Panc1 (cell line): Measurements from ENCODE around the gene MPP2. TPM values are rescaled to one million over a fixed set of nuclear protein-coding genes. Genes with fewer than 3 reads are reported as not detected.

Source experiments
- ATAC-seq: fragments of 200-7000 bp; cut with Tn5 transposase; 2 replicates; pipeline ENCODE4 v1.9.1; 2020; ENCODE audit warnings: mild to moderate bottlenecking, moderate library complexity
- BruUV-seq: library from RNA; stranded (reverse); fragments of 400-500 nt; replicated peaks from 2 replicates; lab custom pipeline; 2021; lab: Mats Ljungman, UMichigan
- CTCF ChIA-PET: fragments of 300-600 bp; sonication (Branson Sonifier 250); formaldehyde crosslinking; loops from one replicate; lab custom pipeline; 2022; ENCODE audit warnings: antibody characterized with exemption; lab: Charles Lee
- POLR2A ChIA-PET: fragments of 300-600 bp; sonication (Branson Sonifier 250); formaldehyde crosslinking; loops from one replicate; lab custom pipeline; 2022; ENCODE audit warnings: antibody characterized with exemption; lab: Charles Lee
- DNase-seq: peaks from one replicate; pipeline ENCODE4 v3.0.0-alpha.2; 2010; ENCODE audit warnings: low read depth, low spot score
- H3K27ac ChIP-seq: 2 replicates; pipeline ENCODE4 v1.5.1; 2011; ENCODE audit warnings: mild to moderate bottlenecking, low read length, inconsistent platforms
- H3K27me3 ChIP-seq: fragments of 200-500 bp; sonication (Bioruptor generic); 2 replicates; pipeline ENCODE4 v1.6.0; 2014; ENCODE audit warnings: low read length, inconsistent platforms; ENCODE audit not compliant: control insufficient read depth, insufficient read depth
- H3K36me3 ChIP-seq: fragments of 200-500 bp; sonication (Bioruptor generic); 2 replicates; pipeline ENCODE4 v1.5.1; 2014; ENCODE audit warnings: inconsistent platforms, mild to moderate bottlenecking, low read length, moderate library complexity; ENCODE audit not compliant: control insufficient read depth, insufficient read depth
- H3K4me1 ChIP-seq: 2 replicates; pipeline ENCODE4 v1.5.1; 2011; ENCODE audit warnings: inconsistent platforms, mild to moderate bottlenecking, low read length, moderate library complexity; ENCODE audit not compliant: control insufficient read depth, insufficient read depth
- H3K4me3 ChIP-seq, 2 experiments: 2 replicates each; pipeline ENCODE4 v1.5.1; 2011 to 2012; ENCODE audit warnings: low read depth in 2 of 2, low read length in 2 of 2, mild to moderate bottlenecking in 2 of 2, inconsistent platforms in 1 of 2, moderate library complexity in 1 of 2
- H3K9me3 ChIP-seq: fragments of 200-500 bp; sonication (Bioruptor generic); 2 replicates; pipeline ENCODE4 v1.5.1; 2014; ENCODE audit warnings: low read depth, mild to moderate bottlenecking, inconsistent platforms, low read length, moderate library complexity; ENCODE audit not compliant: control insufficient read depth, insufficient read depth
- CTCF ChIP-seq: fragments of 450-650 bp; IDR thresholded peaks from 2 replicates; pipeline ENCODE4 v1.5.1; 2017; ENCODE audit warnings: mild to moderate bottlenecking
- POLR2AphosphoS5 ChIP-seq: IDR thresholded peaks from 2 replicates; pipeline ENCODE4 v1.6.1; 2012; ENCODE audit warnings: mild to moderate bottlenecking, low read depth, low read length, moderate library complexity
- REST ChIP-seq, 2 experiments: IDR thresholded peaks; 2 replicates each; pipeline ENCODE4 v1.6.1; 2011 to 2012; ENCODE audit warnings: low read depth in 2 of 2, control low read depth in 1 of 2, low read length in 1 of 2, mild to moderate bottlenecking in 1 of 2, moderate library complexity in 1 of 2; ENCODE audit not compliant: insufficient read depth in 1 of 2
- SIN3A ChIP-seq: IDR thresholded peaks from 2 replicates; pipeline ENCODE4 v1.6.1; 2012; ENCODE audit warnings: low read depth, mild to moderate bottlenecking, low read length, moderate library complexity, borderline replicate concordance; ENCODE audit not compliant: insufficient read depth
- TCF7L2 ChIP-seq: IDR thresholded peaks from 2 replicates; pipeline ENCODE4 v1.6.1; 2011; ENCODE audit warnings: mild to moderate bottlenecking, low read depth, low read length, inconsistent platforms
- in situ Hi-C: cut with HindIII; loops from 2 replicates; pipeline ENCODE4 v1.10.0; 2016; ENCODE audit warnings: low sequenced_read_pairs, low pct_unique_long_range_greater_than_20kb
- intact Hi-C: fragments of 100-400 bp; cut with micrococcal nuclease; formaldehyde crosslinking; loops from one replicate; pipeline ENCODE4 v1.10.0; 2022; ENCODE audit not compliant: unreplicated experiment
- total RNA-seq: library from RNA; stranded (reverse); gene quantifications from one replicate; pipeline ENCODE4 v1.2.1, GENCODE V29; 2021; ENCODE audit not compliant: unreplicated experiment

The MPP2 gene
- total RNA-seq, 1 experiment from 2014 or later, result 3.5 TPM

GRCh38 chr17:43845766-43846165 lies 61.6 kb downstream of the MPP2 start:
- Histone ChIP-seq H3K4me3 (no peak overlapping the region), H3K27me3 (no peaks in the 10 kb centered on the region), H3K36me3 (no peaks in the 10 kb centered on the region), H3K4me1 (peaks cover 11% of the 10 kb centered on the region), H3K27ac (no peak overlapping the region), H3K9me3 (no peaks in the 10 kb centered on the region)
- intact Hi-C loops, result no loop called here
- DNase-seq, result no peak
- ATAC-seq, result no peak
- ChIA-PET CTCF (interaction anchor here (0.5 to 1.1 kb wide), 5 partner anchors 26 to 292 kb away, joined by 3 to 4 read pairs (median 3); no protein-coding TSS in a partner anchor), POLR2A (no interaction called here)
- TF ChIP-seq SIN3A (no peak), TCF7L2 (no peak), REST (IDR thresholded peaks at IDR 0.05; ENCODE audit: insufficient read depth in 1 of 2, low read depth in 2 of 2, low read length in 1 of 2) (no peak), CTCF (no peak), POLR2AphosphoS5 (no peak)
- in situ Hi-C loops, result no loop called here
- no TSS peak for BruUV-seq

GRCh38 chr17:43844241-43844640 lies 63.1 kb downstream of the MPP2 start:
- Histone ChIP-seq H3K4me3 (no peak overlapping the region), H3K36me3 (no peaks in the 10 kb centered on the region), H3K27me3 (no peaks in the 10 kb centered on the region), H3K4me1 (peaks cover 25% of the 10 kb centered on the region), H3K27ac (no peak overlapping the region), H3K9me3 (no peaks in the 10 kb centered on the region)
- in situ Hi-C loops (no loop called here), intact Hi-C loops (no loop called here)
- BruUV-seq, result no TSS peak
- TF ChIP-seq TCF7L2 (no peak), REST (IDR thresholded peaks at IDR 0.05; ENCODE audit: insufficient read depth in 1 of 2, low read depth in 2 of 2, low read length in 1 of 2) (no peak), CTCF (no peak), POLR2AphosphoS5 (no peak), SIN3A (no peak)
- ATAC-seq, result no peak
- ChIA-PET CTCF (no interaction called here), POLR2A (no interaction called here)
- DNase-seq, result no peak
